Mesenchymal stem cell (in vitro differentiated cells and primary cell): ENCODE measurements around the gene AP3S2.
"Not testable (repeated sequence)": the region's sequence is repeated elsewhere in the genome, so short reads cannot be mapped to it uniquely, and the experiment has no call there.

Experiments used
- DNase-seq: peaks from one replicate; pipeline ENCODE4 v3.0.0-alpha.2; 2013
- H2AFZ ChIP-seq: one replicate; pipeline ENCODE4 v1.6.1; 2013; ENCODE audit warnings: low read depth, mild to moderate bottlenecking, control low read depth, inconsistent platforms, low read length, moderate library complexity
- H2AK5ac ChIP-seq: 2 replicates; pipeline ENCODE4 v1.6.1; 2013; ENCODE audit warnings: low read length, moderate library complexity, mild to moderate bottlenecking, inconsistent platforms; ENCODE audit not compliant: severe bottlenecking
- H2BK120ac ChIP-seq: one replicate; pipeline ENCODE4 v1.6.1; 2013; ENCODE audit warnings: low read depth, mild to moderate bottlenecking, inconsistent platforms, low read length, moderate library complexity
- H2BK12ac ChIP-seq, 2 experiments: one replicate each; pipeline ENCODE4 v1.6.1; 2013; ENCODE audit warnings: inconsistent platforms in 2 of 2, low read length in 2 of 2, mild to moderate bottlenecking in 2 of 2, moderate library complexity in 2 of 2, control low read depth in 1 of 2
- H2BK15ac ChIP-seq: one replicate; pipeline ENCODE4 v1.6.1; 2013; ENCODE audit warnings: mild to moderate bottlenecking, low read depth, inconsistent platforms; ENCODE audit not compliant: poor library complexity, severe bottlenecking
- H2BK5ac ChIP-seq: 2 replicates; pipeline ENCODE4 v1.6.1; 2013; ENCODE audit warnings: low read depth, mild to moderate bottlenecking, low read length, control low read depth, inconsistent platforms; ENCODE audit not compliant: poor library complexity, severe bottlenecking
- H3K14ac ChIP-seq, 2 experiments: one replicate each; pipeline ENCODE4 v1.6.1; 2013; ENCODE audit warnings: inconsistent platforms in 2 of 2, low read length in 2 of 2, control low read depth in 1 of 2, mild to moderate bottlenecking in 1 of 2, moderate library complexity in 1 of 2
- H3K18ac ChIP-seq, 2 experiments: one replicate each; pipeline ENCODE4 v1.6.1; 2013; ENCODE audit warnings: inconsistent platforms in 2 of 2, low read length in 2 of 2, control low read depth in 1 of 2, low read depth in 1 of 2, mild to moderate bottlenecking in 1 of 2
- H3K23ac ChIP-seq, 2 experiments: one replicate each; pipeline ENCODE4 v1.6.1; 2013; ENCODE audit warnings: inconsistent platforms in 2 of 2, low read length in 2 of 2, mild to moderate bottlenecking in 2 of 2, moderate library complexity in 2 of 2, control low read depth in 1 of 2
- H3K27ac ChIP-seq: 2 replicates; pipeline ENCODE4 v1.5.1; 2013; ENCODE audit warnings: mild to moderate bottlenecking, moderate library complexity, low read length, control low read depth, inconsistent platforms; ENCODE audit not compliant: poor library complexity, severe bottlenecking
- H3K27me3 ChIP-seq, 2 experiments: 2 replicates each; pipeline versions ENCODE4 v1.6.1 to v1.7.0; 2013; ENCODE audit warnings: low read length in 2 of 2, mild to moderate bottlenecking in 2 of 2, moderate library complexity in 2 of 2, control low read depth in 1 of 2, inconsistent platforms in 1 of 2; ENCODE audit not compliant: control insufficient read depth in 1 of 2, insufficient read depth in 1 of 2
- H3K36me3 ChIP-seq, 2 experiments: 2 replicates each; pipeline versions ENCODE4 v1.6.1 to v1.7.0; 2013; ENCODE audit warnings: low read length in 2 of 2, control low read depth in 1 of 2, inconsistent platforms in 1 of 2, low read depth in 1 of 2, mild to moderate bottlenecking in 1 of 2; ENCODE audit not compliant: insufficient read depth in 2 of 2, control insufficient read depth in 1 of 2
- H3K4ac ChIP-seq, 2 experiments: one replicate each; pipeline ENCODE4 v1.6.1; 2013; ENCODE audit warnings: inconsistent platforms in 2 of 2, low read length in 2 of 2, mild to moderate bottlenecking in 2 of 2, moderate library complexity in 2 of 2, control low read depth in 1 of 2, low read depth in 1 of 2
- H3K4me1 ChIP-seq: 2 replicates; pipeline ENCODE4 v1.6.1; 2013; ENCODE audit warnings: low read depth, low read length, control low read depth; ENCODE audit not compliant: control insufficient read depth, insufficient read depth
- H3K4me2 ChIP-seq: 2 replicates; pipeline ENCODE4 v1.6.1; 2013; ENCODE audit warnings: low read length, mild to moderate bottlenecking, inconsistent platforms; ENCODE audit not compliant: poor library complexity, severe bottlenecking
- H3K4me3 ChIP-seq, 2 experiments: 2 replicates each; pipeline versions ENCODE4 v1.5.1 to v1.7.0; 2013; ENCODE audit warnings: low read length in 2 of 2, mild to moderate bottlenecking in 2 of 2, control low read depth in 1 of 2, low read depth in 1 of 2; ENCODE audit not compliant: insufficient read depth in 1 of 2
- H3K79me1 ChIP-seq: replicated peaks from 2 replicates; pipeline ENCODE4 v1.6.1; 2013; ENCODE audit warnings: mild to moderate bottlenecking, control low read depth, low read length, inconsistent platforms; ENCODE audit not compliant: poor library complexity, severe bottlenecking
- H3K9ac ChIP-seq: 2 replicates; pipeline ENCODE4 v1.7.0; 2013; ENCODE audit warnings: mild to moderate bottlenecking, low read length, moderate library complexity
- H3K9me3 ChIP-seq: 2 replicates; pipeline ENCODE4 v1.7.0; 2013; ENCODE audit warnings: mild to moderate bottlenecking, low read length; ENCODE audit not compliant: control insufficient read depth
- H4K8ac ChIP-seq: one replicate; pipeline ENCODE4 v1.6.1; 2013; ENCODE audit warnings: inconsistent platforms, mild to moderate bottlenecking, low read length, moderate library complexity
- H4K91ac ChIP-seq: one replicate; pipeline ENCODE4 v1.6.1; 2013; ENCODE audit warnings: mild to moderate bottlenecking, low read length, inconsistent platforms
- WGBS: methylation state at CpG from one replicate; pipeline ENCODE4 v1.1.7; 2013; ENCODE audit warnings: mixed read lengths; 5-methylcytosine and 5-hydroxymethylcytosine counted together

Gene AP3S2

DNA sequence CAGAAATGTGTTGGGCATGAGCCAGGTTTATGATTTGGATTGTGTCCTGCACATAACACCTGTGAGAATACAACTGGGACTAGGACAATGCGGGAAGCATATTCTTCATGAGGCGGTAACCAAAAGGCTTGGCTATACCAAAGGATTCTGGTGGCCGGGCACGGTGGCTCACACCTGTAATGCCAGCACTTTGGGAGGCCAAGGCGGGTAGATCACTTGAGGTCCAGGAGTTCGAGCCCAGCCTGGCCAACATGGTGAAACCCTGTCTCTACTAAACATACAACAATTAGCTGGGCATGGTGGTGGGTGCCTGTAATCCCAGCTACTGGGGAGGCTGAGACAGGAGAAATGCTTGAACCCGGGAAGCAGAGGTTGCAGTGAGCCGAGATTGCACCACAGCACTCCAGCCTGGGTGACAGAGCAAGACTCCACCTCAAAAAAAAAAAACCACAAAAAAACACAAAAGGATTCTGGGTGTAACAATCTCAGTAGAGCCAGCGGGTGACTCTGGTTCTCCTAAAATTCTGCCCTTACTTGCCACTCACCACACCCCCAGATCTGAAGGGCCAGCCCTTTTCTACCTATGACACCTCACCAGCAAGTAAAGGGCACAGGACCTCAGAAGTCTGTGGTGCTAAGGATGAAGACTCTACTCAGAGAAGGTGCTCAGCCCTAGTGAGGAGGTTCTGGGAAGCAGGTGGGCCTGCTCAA lies 59.2 kb downstream of the AP3S2 start:
- H2BK15ac ChIP-seq, H4K91ac ChIP-seq, H3K4ac ChIP-seq, H3K27ac ChIP-seq, H2AK5ac ChIP-seq, H3K27me3 ChIP-seq, DNase-seq, H3K9me3 ChIP-seq, H2BK120ac ChIP-seq, H3K4me3 ChIP-seq, H3K4me2 ChIP-seq, H3K23ac ChIP-seq, H2BK5ac ChIP-seq, H4K8ac ChIP-seq, H2AFZ ChIP-seq, H3K9ac ChIP-seq: not testable (repeated sequence)
- Histone ChIP-seq H3K18ac (peak overlapping the region in 1 of 2 experiments; percentile 60), H2BK12ac (peak overlapping the region in 1 of 2 experiments; percentile 59), H3K36me3 (peaks cover 39 to 46% of the 10 kb centered on the region in 2 experiments), H3K4me1 (peaks cover 12% of the 10 kb centered on the region), H3K79me1 (peaks cover 19% of the 10 kb centered on the region), H3K14ac (peak overlapping the region in 1 of 2 experiments; percentile 66)
- over 99% methylated on average over 8 of the region's 9 CpGs for WGBS

DNA sequence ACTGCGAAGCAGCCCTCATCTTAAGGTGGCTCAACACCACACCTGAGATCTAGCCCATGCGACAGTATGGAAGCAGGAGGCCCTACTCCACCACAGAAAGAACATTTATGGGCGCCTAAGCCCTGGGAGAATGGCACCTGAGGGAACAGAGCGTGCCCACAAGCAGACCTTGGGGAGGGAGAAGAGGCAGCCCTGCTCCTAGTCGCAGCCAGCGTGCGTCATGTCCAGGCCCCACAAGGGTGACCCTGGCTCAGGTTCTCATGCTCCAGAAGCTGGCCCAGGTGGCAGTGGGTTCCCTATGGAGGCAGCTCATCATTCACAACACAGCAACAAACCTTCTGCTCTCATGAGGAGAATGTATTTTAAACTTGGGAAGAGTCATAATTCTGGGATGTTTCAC lies 59.8 kb downstream of the AP3S2 start:
- no peak for DNase-seq
- Histone ChIP-seq H2BK5ac (no peak overlapping the region), H2AFZ (no peak overlapping the region), H3K4me1 (peaks cover 14% of the 10 kb centered on the region), H2BK15ac (no peak overlapping the region), H3K27ac (no peak overlapping the region), H3K18ac (no peak overlapping the region), H4K8ac (no peak overlapping the region), H4K91ac (no peak overlapping the region), H2BK120ac (no peak overlapping the region), H3K36me3 (peaks cover 41 to 42% of the 10 kb centered on the region in 2 experiments), H3K4ac (no peak overlapping the region), H3K9ac (no peak overlapping the region), H3K4me2 (no peak overlapping the region), H3K23ac (no peak overlapping the region), H3K27me3 (no peaks in the 10 kb centered on the region), H2BK12ac (no peak overlapping the region), H3K14ac (no peak overlapping the region), H3K79me1 (peaks cover 16% of the 10 kb centered on the region), H3K9me3 (no peaks in the 10 kb centered on the region), H2AK5ac (no peak overlapping the region), H3K4me3 (no peak overlapping the region)
- 98% methylated on average over 6 of the region's 7 CpGs for WGBS

DNA sequence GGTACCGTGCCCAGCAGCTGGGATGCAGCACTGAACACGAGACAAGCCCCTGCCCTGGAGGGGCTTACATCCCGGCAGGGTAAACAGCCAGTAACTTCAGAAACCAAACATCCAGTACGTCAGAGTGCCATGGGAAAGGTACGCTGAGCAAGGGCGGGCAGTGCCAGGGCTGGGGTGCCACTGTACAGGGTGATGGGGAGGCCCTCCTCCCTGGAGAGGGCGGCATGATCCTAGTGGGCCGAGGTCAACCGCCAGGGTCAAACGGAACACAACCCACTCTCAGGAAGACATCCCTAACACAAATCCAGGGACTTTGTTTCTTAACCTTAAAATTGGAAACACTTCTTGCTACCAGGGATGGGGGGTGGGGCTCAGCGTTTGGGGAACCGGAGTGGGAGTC lies 63.2 kb downstream of the AP3S2 start:
- Histone ChIP-seq H2AFZ (no peak overlapping the region), H4K8ac (no peak overlapping the region), H2BK120ac (no peak overlapping the region), H3K27ac (no peak overlapping the region), H2AK5ac (peak overlapping the region; percentile 2), H2BK15ac (no peak overlapping the region), H2BK5ac (no peak overlapping the region), H2BK12ac (no peak overlapping the region), H3K27me3 (no peaks in the 10 kb centered on the region), H3K4me2 (no peak overlapping the region), H3K23ac (no peak overlapping the region), H3K4ac (no peak overlapping the region), H3K4me3 (no peak overlapping the region), H3K36me3 (peaks cover 36 to 44% of the 10 kb centered on the region in 2 experiments), H3K9me3 (no peaks in the 10 kb centered on the region), H4K91ac (no peak overlapping the region), H3K14ac (no peak overlapping the region), H3K79me1 (peaks cover 5% of the 10 kb centered on the region), H3K4me1 (peaks cover 13% of the 10 kb centered on the region), H3K18ac (no peak overlapping the region), H3K9ac (no peak overlapping the region)
- no peak for DNase-seq
- 98% methylated on average over 9 of the region's 12 CpGs for WGBS

DNA sequence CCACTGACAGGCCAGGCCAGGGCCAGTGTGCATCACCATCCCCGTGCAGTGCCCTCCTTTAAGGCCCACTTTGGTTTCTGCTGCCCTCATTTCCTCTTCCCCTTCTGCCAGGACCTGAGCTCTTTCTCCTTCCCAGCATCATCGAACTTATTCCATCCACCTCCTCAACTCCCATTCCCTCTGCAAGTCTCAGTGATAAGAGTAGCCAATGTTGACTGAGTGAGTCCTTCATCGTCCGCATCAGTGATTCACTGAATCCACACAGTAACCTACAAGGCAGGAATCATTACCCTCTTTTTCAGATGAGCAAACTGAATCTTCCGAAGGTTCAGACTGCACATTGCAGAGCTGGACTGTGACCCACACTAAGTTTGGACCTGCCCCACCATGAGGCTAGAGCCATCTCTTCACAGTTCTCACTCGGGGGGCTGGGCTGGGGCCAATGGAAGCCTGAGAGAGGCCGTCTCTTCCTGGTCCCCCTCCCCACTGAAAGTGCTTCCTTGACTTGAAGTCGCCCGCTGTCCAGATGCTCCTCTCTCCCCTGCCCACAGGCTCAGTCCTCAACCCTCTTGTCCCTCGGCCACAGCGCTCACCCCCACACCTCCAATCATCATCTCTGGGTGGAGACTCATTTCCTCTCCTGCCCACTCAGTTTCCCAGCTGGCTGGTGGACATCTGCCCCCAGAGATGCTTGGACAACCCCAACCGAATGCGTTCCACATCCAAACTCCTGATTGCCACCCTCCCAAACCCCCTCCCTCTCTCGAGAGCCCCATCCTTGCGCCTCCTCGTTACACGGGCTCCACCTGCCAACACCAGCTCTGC lies 64.0 kb downstream of the AP3S2 start:
- Histone ChIP-seq H2AK5ac (peak overlapping the region; percentile 29), H2AFZ (no peak overlapping the region), H3K4ac (peak overlapping the region in 1 of 2 experiments; percentile 58), H3K9ac (no peak overlapping the region), H3K4me2 (no peak overlapping the region), H3K27ac (no peak overlapping the region), H3K9me3 (no peaks in the 10 kb centered on the region), H3K79me1 (peaks cover 2% of the 10 kb centered on the region), H3K4me3 (no peak overlapping the region), H2BK12ac (peak overlapping the region in 1 of 2 experiments; percentile 57), H3K18ac (peak overlapping the region in 1 of 2 experiments; percentile 26), H3K14ac (peak overlapping the region in 1 of 2 experiments; percentile 41), H2BK5ac (no peak overlapping the region), H3K23ac (no peak overlapping the region), H3K4me1 (peaks cover 20% of the 10 kb centered on the region), H2BK120ac (peak overlapping the region; percentile 27), H2BK15ac (peak overlapping the region; percentile 15), H3K27me3 (no peaks in the 10 kb centered on the region), H4K91ac (peak overlapping the region; percentile 83), H3K36me3 (peaks cover 29 to 37% of the 10 kb centered on the region in 2 experiments), H4K8ac (peak overlapping the region; percentile 31)
- DNase-seq = no peak
- WGBS = 96% methylated on average over 17 of the region's 17 CpGs
